Umbilical cord (tissue), 2 donors: ENCODE data around the gene SLC8A1. TPM values are rescaled to one million over a fixed set of nuclear protein-coding genes. Genes with fewer than 3 reads are reported as not detected.

Source experiments
- DNase-seq: peaks from one replicate; pipeline ENCODE4 v3.0.0-alpha.2; 2015; ENCODE audit warnings: low spot score
- total RNA-seq: library from RNA; depleted of rRNA; stranded (reverse); fragments of >200 nt; gene quantifications from one replicate; pipeline ENCODE4 v1.2.3, GENCODE V29; 2014; ENCODE audit warnings: low replicate concordance; ENCODE audit not compliant: insufficient read depth

The SLC8A1 gene
- total RNA-seq, 1 donor from 2014 or later: 431 TPM

DNA sequence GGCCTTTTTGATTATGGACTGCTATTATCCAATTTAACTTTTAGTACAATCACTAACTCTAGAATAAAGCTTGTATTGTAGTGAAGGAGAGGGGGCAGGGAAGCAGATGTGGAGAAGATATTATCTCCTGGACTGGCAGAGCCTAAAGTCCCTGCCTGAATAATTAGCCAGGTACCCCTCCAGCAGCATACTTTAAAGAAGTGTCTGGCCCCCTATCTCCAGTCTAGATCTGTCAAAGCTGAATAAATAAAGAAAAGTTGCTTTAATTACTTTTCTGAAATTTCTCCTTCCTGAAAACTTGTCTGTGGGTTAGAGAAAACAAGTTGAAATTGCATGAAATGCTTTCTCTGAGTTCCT lies 258.2 kb downstream of the SLC8A1 start:
- DNase-seq: no peak

DNA sequence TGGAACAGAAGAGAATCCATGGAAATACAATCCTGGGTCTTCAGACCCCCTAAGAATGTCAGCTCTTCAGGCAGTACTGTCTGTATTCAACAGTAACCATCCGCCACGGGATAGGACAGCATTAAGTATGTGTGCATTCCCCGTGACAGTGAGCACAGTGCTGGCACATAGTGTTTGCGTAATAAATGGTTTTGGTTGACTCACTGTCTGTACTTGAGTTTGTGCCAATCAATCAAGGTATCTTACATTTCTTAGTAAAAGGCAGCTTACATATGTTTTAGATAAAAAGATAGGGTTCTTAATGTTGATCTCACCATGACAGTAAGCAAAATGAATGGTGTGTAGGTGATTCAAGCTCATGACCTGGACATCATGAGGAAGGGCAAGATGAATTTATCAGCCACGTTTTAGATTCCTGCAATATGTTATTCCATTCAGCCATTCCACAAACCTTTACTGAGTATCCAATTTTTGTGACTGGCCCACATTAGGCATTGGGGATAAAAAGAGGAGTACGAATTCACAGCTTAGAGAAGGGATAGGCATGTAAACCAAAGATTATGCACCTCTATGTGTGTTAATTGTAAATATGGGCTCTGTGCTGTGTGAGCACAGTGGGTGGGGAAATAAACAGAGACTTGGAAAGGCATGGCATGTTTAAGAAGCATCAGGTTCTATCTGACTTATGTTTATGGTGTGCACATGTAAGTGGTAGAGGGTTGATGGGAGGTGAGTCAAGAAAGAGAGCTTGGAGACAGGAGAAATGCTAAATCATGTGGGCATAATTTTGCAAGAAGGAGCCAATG lies 258.8 kb downstream of the SLC8A1 start:
- DNase-seq: no peak

DNA sequence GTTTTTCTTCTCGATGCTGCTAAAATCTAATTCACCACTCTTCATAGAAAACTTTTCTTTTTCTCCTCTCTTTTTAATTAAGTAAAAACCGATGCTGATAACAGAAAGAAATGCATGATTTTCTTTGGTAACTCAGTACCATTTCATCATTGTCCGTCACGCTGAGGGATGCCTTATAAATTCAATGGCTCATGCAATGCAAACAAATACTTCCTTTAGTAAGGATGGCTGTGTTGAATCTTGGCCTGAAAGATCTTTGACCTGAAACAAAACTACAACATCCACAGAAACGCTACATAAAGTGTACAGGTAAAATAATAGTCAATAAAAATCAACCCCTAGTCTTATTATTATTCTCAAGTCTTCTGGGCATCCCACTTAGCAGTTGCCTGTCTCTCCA lies 261.4 kb downstream of the SLC8A1 start:
- no peak for DNase-seq

DNA sequence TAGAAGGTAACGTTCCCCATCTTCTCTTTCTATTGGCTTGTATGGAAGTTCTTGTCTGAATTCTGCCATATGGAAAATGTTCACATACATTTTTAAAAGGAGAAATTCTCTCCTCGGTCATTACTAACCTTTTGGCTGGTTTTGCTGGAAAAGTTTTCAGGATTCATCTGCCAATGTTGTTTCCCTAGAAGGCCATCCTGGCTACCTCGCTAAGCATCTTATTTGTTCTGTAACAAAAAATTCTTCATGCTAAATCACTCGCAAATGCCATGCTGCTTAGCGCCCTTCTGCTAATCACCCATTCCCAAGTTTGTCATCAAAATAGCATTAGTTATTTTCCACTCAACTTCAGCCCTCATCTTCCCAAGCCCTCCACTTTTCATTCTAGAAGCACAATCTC lies 262.0 kb downstream of the SLC8A1 start:
- DNase-seq: no peak

DNA sequence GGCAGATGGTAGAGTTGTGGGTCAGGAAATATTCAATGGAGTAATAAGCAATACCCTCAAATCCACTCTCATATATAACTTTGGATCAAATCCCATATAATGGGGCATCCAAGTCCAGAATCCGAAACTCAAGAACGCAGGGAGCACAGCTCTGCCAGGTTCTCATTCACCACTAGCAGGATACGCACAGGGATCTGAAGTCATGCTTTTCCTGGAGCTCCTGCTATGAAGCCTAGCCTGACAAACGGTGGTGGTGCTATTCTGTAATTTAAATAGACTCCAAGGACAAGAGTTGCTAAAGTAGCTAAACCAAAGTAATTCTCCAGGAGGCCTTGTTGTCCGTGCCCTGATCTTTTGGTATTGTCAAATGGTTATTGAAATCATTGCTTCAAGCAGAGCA lies 264.8 kb downstream of the SLC8A1 start:
- no peak for DNase-seq

DNA sequence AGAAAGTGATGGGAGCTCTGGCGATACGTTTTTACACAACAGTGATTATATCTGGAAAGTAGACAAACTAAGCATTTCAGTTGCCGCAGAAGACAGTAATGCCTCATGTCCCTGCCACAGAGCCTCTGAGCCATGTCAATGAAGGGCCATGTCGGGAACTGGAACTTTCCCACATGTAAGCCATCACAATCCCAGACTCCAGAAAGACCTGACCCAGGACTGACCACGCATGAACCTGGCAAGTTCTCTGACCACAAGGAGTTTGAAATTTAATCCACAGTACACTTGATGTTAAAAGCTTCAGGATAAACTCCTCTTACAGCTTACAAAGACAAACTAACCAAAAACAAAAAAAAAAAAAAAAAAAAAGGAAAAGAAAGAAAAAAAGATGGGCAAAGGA lies 267.3 kb downstream of the SLC8A1 start:
- no peak for DNase-seq

DNA sequence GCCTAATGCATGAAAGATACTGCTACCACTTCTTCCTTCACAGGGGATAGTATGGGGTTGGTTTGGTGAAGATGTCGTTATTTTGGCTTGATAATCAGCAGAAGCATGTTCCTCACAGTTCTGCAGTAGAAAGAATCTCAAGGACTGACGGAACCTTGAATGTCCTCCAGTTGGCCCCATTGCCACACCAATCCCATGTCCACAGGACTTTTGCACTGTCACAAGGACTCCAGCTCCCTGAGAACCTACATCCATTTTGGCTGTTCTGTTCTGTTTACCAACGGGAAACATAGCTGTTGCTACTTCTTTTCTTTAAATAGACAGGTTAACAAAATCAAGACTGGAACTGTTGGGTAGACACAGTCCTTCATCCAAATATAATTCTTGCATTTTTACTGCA lies 270.0 kb downstream of the SLC8A1 start:
- DNase-seq: no peak

DNA sequence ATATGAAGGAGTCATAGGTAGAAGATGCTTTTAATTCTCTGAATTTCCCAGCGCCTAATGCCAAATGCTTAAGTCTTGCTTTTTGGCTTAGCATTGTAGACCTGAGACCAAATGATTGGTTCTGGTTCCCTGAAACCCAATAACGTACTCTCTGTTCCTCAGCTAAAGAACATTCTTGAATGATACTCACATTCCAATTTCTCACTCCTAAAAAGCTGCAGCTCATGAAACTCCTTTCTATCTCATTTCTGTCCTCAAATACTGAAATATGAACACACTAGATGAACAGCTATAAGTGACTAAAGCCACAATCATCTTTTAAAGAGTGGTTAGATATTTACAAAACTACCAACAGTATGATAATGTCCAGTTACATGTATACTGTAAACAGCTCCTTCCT lies 272.1 kb downstream of the SLC8A1 start:
- DNase-seq: no peak

DNA sequence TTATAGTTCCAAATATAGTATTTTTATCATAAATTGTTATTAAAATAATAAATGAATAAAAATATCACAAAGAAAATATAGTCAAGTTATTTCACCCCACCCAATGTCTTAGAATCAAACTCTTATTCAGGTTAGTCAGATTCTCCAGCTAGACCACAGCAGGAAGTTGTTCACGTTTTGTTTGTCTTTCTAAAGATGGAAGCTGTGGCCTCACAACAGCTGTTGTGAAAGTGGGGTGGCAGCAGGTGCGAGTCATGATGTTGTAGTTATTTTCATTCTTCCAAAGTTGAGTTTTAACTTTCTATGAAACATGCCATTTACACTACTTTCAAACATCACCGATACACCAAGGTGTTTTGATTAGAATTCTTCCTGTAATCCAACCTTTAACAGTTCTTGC lies 272.9 kb downstream of the SLC8A1 start:
- no peak for DNase-seq

DNA sequence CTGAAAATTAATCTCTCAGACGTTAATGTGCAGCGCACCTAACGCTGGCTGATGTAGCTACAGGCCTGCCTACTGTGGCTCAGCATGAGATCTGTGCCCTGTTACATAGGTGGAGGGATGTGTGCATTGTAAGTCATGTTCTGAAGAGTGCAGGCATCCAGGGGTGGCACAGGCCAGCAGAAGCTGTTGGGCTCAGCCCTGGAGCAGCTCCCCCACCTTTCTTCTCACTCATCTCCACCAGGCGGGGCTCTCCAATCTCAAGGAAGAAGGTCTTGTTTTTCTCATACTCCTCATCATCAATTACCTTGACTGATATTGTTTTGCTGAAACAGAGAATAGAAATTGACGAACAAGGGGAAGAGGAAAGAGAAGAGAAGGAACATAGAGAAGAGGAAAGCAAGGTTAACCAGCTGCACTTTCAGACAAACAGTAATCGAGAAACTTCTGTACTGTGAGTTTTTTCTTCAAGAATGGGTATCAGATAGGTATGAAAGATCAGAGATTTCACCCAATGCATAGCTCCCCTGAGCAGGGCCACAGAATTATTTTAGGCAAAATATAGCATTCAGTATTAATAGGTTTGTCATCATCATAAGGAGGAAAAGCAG lies 273.6 kb downstream of the SLC8A1 start:
- DNase-seq: no peak

DNA sequence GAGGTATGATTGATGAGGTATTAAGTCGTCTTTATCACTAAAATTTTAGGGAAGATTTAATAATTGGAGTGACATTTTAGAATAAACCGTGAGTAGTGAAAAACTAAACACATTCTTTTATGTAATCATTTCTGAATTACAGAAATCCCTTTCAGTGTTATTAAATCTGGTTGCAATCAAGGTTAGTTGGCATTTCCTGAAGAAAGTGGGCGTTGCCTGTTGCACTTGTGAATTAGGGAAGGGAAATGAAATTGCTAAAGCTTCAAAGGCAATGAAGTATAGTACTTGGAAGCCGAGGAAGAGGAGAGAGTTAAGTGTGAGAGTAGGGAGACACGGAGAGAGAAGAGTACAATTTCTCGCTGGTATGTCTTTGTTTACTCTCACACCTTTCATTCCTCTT lies 274.5 kb downstream of the SLC8A1 start:
- no peak for DNase-seq

DNA sequence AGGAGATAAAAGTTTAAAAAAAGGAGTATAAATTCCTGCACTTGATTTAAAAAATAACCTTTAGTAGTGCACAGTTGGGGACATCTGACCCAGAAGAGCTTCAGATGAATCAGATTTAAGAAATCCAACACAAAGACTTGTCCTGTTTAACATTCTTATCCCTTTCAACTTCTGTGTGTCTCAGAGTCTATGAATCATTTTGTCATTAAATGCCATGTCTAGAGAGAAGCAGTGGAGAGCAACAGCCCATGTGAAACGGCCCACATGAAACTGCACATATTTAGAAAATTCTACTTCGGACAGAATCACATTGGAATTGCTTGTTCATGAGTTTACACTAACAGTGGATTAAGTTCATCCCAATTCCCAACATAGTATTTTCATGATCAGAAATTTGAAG lies 278.6 kb downstream of the SLC8A1 start:
- DNase-seq: peak; percentile 16

DNA sequence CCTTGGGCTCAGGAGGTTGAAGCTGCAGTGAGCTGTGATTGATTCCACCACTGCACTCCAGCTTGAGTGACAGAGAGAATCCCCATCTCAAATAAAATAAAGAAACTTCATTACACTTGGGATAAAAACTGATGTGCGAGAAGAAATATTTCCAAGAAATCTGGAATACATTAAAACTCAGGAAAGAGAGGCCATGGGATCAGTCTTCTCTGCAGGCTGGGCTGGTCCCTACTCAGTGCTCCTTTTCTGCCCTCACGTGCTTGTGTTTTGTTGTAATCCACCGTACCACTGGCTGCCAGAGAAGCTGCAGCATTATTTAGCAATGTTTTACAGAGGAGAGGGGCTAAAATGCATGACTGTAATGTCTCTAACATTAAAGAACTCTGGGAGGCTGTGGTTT lies 282.0 kb downstream of the SLC8A1 start:
- no peak for DNase-seq

DNA sequence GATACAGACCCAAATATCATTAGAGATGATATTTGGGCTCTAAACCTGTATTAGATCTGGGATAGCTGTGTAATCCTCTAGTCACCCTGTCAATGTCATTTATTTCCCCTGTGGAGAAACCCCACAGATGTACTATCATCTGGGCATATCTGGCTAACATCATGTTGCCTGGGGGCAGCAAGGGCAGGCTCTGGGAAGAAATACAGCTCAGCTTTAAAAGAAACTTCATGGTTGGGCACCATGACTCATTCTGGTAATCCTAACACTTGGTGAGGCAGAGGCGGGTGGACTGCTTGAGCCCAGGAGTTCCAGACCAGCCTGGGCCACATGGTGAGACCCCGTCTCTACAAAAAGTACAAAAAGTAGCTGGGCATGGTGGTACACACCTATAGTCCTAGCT lies 282.5 kb downstream of the SLC8A1 start:
- no peak for DNase-seq

DNA sequence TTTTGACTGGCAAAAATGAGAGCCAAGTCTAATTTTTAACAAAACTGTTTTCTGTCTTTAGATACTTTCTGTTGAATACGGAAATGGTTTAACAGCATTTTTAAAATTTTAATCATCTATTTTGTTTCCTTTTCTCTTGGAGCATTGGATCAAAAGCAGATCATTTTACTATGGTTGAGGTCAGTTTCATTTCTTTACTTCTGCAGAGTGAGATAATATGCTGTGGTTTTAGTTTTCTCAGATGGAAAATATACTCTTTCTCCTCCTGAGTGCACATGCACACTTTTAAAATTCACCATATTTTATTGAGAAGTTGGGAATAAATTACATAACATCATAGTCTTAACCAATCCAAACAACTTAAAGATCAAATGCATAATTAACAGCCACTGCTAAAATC lies 283.3 kb downstream of the SLC8A1 start:
- DNase-seq: no peak

DNA sequence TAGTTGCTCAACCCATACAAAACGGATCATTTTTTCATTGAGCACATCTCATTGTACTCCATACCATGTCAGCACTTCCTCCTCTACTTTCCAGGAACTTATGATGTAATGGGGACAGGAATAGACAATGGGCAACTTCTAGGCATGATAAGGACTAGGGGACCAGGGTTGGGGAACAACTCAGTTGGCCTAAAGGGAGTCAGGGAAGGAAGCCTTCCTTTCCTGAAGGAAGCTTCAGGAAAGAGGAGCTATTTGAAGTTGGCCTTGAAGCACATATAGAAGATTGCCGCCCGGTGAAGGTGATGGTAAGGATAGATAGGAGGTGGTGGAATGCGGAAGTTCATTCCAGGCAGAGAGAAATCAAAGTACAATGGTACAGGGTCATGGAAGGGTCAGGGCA lies 283.9 kb downstream of the SLC8A1 start:
- DNase-seq: peak; percentile 14

DNA sequence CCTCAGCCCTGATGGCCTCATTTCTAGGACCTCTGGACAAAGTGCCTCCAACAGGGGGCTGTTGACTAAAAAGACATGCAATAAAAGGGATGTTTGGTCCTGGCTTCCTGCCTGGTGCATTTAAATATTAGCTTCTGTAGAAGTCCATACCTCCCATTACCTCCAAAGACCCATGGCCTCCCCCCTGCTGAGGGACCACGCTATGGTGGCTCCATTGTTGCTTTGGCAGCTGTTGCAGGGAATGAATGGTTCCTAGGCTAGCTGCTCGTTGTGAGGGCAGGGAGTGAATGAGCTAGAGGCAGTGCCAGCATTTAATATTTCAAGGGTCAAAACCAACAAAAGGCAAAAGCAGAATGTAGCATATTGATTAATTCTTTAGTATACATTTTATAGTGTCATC lies 285.9 kb downstream of the SLC8A1 start:
- no peak for DNase-seq

DNA sequence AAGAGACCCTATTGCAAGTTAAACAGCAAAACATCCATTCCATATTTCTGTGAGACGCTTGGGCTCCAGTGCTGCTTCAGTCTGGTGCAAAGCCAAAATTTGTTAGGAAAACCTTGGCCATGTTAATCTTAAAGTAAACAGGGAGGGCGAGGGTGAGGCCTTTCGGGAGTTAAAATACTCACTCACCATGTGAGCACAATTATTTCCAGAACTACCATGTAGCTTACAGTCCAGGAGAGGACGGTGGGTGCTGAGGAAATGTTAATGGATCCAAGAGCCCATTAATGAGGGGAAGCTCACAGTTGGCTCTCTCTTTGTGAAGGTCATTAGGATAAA lies 286.4 kb downstream of the SLC8A1 start:
- no peak for DNase-seq

DNA sequence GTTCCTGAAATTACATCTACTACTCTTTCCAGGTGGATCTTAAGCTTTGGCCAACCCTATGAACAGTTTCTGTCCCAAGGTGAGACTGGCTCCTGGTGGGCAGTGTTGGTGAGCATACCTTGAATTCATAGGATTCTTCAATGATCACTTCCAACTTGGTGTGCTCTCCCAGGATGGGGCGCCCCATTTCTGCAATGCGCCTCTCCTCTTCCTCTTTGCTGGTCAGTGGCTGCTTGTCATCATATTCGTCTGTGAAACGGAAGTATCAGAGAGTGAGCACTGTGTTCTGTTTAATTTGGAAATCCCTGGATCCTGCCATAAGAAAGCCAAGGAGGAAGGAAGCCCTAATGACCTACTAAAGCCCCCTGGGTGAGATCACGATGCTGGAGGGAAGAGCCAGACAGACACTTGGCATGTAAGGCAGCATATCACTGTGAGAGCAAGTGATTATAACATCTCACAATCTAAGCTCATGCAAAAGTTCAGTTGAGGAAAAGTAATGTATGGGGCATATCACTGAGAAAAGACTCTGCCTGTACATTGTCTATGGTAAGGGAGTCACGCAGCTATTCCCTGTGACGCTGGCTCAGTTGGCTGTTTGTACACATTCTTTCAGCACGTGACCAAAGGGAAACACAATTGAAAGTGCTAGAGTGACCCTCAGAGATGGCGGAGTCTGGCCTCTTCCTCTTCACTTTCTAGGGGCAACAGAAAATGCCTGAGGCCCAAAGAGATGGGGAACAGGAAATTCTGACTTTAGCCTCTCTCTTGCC lies 287.0 kb downstream of the SLC8A1 start:
- no peak for DNase-seq

DNA sequence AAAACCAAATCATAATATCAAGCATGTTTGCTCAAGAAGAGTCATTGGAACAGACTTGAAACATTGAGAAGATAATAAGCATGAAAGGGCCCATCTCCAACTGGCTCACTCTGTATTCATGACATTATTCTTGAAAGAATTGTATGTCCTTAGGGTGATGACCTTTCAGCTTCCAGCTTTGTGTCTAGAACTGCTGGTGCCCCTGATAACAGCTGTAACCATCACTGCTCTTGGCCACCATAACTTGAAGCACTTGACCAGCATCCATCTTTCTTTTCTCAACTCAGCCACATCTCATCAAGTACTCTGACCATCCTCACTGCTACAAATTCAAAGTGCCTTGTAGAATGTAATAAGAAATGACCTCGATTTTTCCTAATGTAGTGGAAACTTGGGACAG lies 289.9 kb downstream of the SLC8A1 start:
- DNase-seq: no peak

DNA sequence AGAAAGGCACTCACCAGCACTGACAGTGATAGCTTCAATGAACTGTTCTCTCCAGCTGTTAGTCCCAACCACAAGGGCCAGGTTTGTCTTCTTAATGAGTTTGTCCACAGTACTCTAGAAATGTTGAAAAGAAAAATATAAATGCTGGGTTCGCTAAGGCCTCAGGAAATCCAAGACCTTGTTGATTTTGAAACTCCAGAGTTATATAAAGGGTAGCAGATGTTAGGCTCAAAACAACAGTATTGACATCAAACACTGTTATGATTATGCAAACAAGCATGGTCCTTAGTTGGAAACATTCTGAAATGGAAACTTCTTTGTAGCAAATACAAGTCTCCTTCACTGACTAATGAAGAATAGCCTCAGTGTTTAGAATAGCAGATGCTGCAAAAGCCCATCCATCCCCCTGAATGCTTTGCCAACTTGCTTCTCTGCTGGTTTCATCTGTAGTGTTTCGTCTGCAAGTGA lies 291.1 kb downstream of the SLC8A1 start:
- DNase-seq: no peak

DNA sequence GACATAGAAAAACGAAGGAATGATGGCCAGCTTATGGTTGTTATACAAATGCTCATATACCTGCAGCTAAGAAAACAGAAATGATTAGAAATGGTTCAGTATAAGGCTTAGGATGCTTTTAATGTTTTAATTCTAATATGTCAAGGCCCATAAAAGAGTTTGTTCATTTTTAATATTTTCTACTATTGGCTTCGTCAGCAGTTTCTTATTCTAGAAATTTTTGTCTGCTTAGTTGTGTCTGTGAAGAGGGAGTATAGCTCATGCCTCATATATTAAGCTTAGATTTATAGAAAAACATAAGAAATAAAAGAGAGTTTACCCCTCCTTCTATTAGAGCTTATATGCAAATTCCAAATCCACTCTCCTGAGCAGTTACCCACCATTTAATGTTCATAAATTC lies 292.6 kb downstream of the SLC8A1 start:
- no peak for DNase-seq

DNA sequence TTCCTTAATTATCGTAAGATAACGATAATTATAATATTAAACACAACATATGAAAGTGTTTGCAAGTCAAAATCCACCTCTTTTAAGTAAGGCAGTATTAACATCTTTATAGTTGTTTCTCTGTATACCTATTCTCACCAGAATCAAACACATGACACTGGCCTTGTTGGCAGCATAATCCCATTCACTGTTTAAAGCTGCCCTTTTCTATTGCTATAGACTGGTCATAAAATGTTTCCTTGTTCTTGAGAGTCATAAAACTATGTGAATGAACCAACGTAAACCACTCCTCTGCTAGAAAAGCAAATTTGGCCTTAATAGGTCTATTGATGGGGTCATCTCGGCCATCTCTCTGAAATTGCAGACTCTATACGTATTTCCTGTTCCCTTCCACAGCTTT lies 293.1 kb downstream of the SLC8A1 start:
- no peak for DNase-seq
